Coronary artery (tissue), 2 donors: ENCODE measurements around the gene ZFR2.
"Not testable (repeated sequence)": the region's sequence is repeated elsewhere in the genome, so short reads cannot be mapped to it uniquely, and the experiment has no call there.

ENCODE experiments used
- DNase-seq: peaks from one replicate; pipeline ENCODE4 v3.0.0-alpha.2; 2017; ENCODE audit warnings: low spot score
- H3K27ac ChIP-seq, 2 donors: fragments of 200-600 bp; sonication (generic); one replicate each; pipeline ENCODE4 v1.5.1; 2016 to 2019
- H3K4me3 ChIP-seq: fragments of 200-600 bp; sonication (generic); 2 replicates; pipeline ENCODE4 v1.5.1; 2016; ENCODE audit warnings: mild to moderate bottlenecking, moderate library complexity
- CTCF ChIP-seq: fragments of 200-600 bp; sonication (generic); IDR thresholded peaks from one replicate; pipeline ENCODE4 v1.5.1; 2019; ENCODE audit warnings: antibody characterized with exemption

Gene ZFR2

GRCh38 chr19:3893509-3894179, 24.8 kb upstream of the ZFR2 start:
- no peak for TF ChIP-seq CTCF
- Histone ChIP-seq H3K4me3 (no peak overlapping the region), H3K27ac (no peak overlapping the region)
- no peak for DNase-seq

- H3K27ac ChIP-seq, result no peak overlapping the region
- H3K4me3 ChIP-seq, result no peak overlapping the region
- TF ChIP-seq CTCF, result no peak
- DNase-seq, result no peak
Observed at GRCh38 chr19:3890591-3890990, 21.8 kb upstream of the ZFR2 start.

- H3K27ac ChIP-seq, result no peak overlapping the region
- no peak for TF ChIP-seq CTCF
- H3K4me3 ChIP-seq, result no peak overlapping the region
- DNase-seq, result no peak
Observed at GRCh38 chr19:3882041-3882384, 13.2 kb upstream of the ZFR2 start.

GRCh38 chr19:3881272-3882040, 12.6 kb upstream of the ZFR2 start:
- DNase-seq, result no peak
- no peak overlapping the region for H3K4me3 ChIP-seq
- no peak overlapping the region for H3K27ac ChIP-seq
- no peak for TF ChIP-seq CTCF

- no peak for TF ChIP-seq CTCF
- no peak within 1 kb of the TSS for H3K4me3 ChIP-seq
- H3K27ac ChIP-seq, result no peak within 1 kb of the TSS
- DNase-seq, result no peak
Observed at GRCh38 chr19:3880471-3881271, 11.8 kb upstream of the ZFR2 start, which contains the start of gene ATCAY. Gene ATCAY, plus strand, starts transcription at chr19:3880685. Its CDS starts 5,083 bp downstream, at chr19:3885768.

GRCh38 chr19:3879656-3880055, 10.8 kb upstream of the ZFR2 start:
- no peak for DNase-seq
- no peak overlapping the region for H3K4me3 ChIP-seq
- no peak for TF ChIP-seq CTCF
- no peak overlapping the region for H3K27ac ChIP-seq

- not testable (repeated sequence) for H3K27ac ChIP-seq, DNase-seq, H3K4me3 ChIP-seq
Observed at GRCh38 chr19:3874695-3875094, 5.9 kb upstream of the ZFR2 start.
